Body of pancreas (tissue), 4 donors: Measurements from ENCODE around the gene SPTBN2. TPM values are rescaled to one million over a fixed set of nuclear protein-coding genes. Genes with fewer than 3 reads are reported as not detected.
A peak's percentile ranks its signal among the peaks of the same experiment; 100 is the strongest.
"Not testable (repeated sequence)": the region's sequence is repeated elsewhere in the genome, so short reads cannot be mapped to it uniquely, and the experiment has no call there.

Experiments used
- ATAC-seq: fragments of 150-250 bp; one replicate; pipeline ENCODE4 v1.9.1; 2016
- DNase-seq, 4 donors: peaks; one replicate each; pipeline ENCODE4 v3.0.0-alpha.2; 2019
- H3K27ac ChIP-seq, 4 donors: fragments of 200-600 bp; sonication (generic); 1 replicate in 3 of 4; 2 replicates in 1 of 4; pipeline versions ENCODE4 v1.5.1 to v1.6.1; 2016 to 2019; ENCODE audit warnings: mild to moderate bottlenecking in 1 of 4, mixed read lengths in 1 of 4, moderate library complexity in 1 of 4
- H3K27me3 ChIP-seq, 2 donors: fragments of 200-600 bp; sonication (generic); one replicate each; pipeline ENCODE4 v1.6.0; 2016; ENCODE audit warnings: mild to moderate bottlenecking in 1 of 2
- H3K36me3 ChIP-seq, 2 donors: fragments of 200-600 bp; sonication (generic); replicated peaks in 1 of 2; 2 replicates each; pipeline ENCODE4 v1.5.1; 2016; ENCODE audit warnings: low read depth in 2 of 2; ENCODE audit not compliant: insufficient read depth in 1 of 2
- H3K4me1 ChIP-seq: fragments of 200-600 bp; sonication (generic); one replicate; pipeline ENCODE4 v1.6.0; 2016
- H3K4me3 ChIP-seq, 2 donors: fragments of 200-600 bp; sonication (generic); 1 replicate in 1 of 2; 2 replicates in 1 of 2; pipeline ENCODE4 v1.5.1; 2016 to 2019
- H3K9me3 ChIP-seq, 3 donors: fragments of 200-600 bp; sonication (generic); 1 replicate in 2 of 3; 2 replicates in 1 of 3; pipeline ENCODE4 v1.5.1; 2016
- CTCF ChIP-seq, 7 experiments: fragments of 450-650 bp in 4 of 7; fragments of 200-600 bp in 3 of 7; sonication (generic) in 3 of 7; IDR thresholded peaks; one replicate each; pipeline ENCODE4 v1.5.1; 2016 to 2019; ENCODE audit warnings: antibody characterized with exemption in 7 of 7
- POLR2A ChIP-seq, 3 donors: fragments of 450-650 bp; IDR thresholded peaks; one replicate each; pipeline ENCODE4 v1.6.1; 2016; ENCODE audit warnings: antibody characterized with exemption in 3 of 3, mild to moderate bottlenecking in 2 of 3
- WGBS, 2 donors: methylation state at CpG; one replicate each; pipeline ENCODE4 v1.1.5; 2017; 5-methylcytosine and 5-hydroxymethylcytosine counted together
- intact Hi-C: fragments of 100-400 bp; cut with DNase I; formaldehyde crosslinking; loops from one replicate; pipeline ENCODE4 v1.15.1; 2023
- total RNA-seq, 2 donors: library from RNA; depleted of rRNA; stranded (reverse); fragments of >200 nt; gene quantifications; one replicate each; pipeline ENCODE4 v1.1.0, GENCODE V29; 2016

SPTBN2 gene
- total RNA-seq, 2 donors from 2014 or later = 40.0 to 52.1 TPM

GRCh38 chr11:66643745-66644437 is 85.1 kb downstream of the SPTBN2 start:
- H3K36me3 ChIP-seq = peaks cover 0 to 16% of the 10 kb centered on the region in 2 donors
- 68 to 72% methylated on average over 11 to 24 of the region's 24 CpGs for WGBS, 2 donors
- peaks cover 68% of the 10 kb centered on the region for H3K4me1 ChIP-seq
- no peaks in the 10 kb centered on the region for H3K9me3 ChIP-seq
- no peak overlapping the region for H3K4me3 ChIP-seq
- TF ChIP-seq CTCF (IDR thresholded peaks at IDR 0.05) = no peak
- H3K27me3 ChIP-seq = no peaks in the 10 kb centered on the region
- intact Hi-C loops = no loop called here
- no peak overlapping the region for H3K27ac ChIP-seq
- ATAC-seq (no peak), DNase-seq (no peak)

GRCh38 chr11:66641834-66642233 is 87.2 kb downstream of the SPTBN2 start:
- intact Hi-C loops = no loop called here
- DNase-seq (no peak), ATAC-seq (no peak)
- no peaks in the 10 kb centered on the region for H3K9me3 ChIP-seq
- no peak for TF ChIP-seq POLR2A (IDR thresholded peaks at IDR 0.05)
- no peak for TF ChIP-seq CTCF (IDR thresholded peaks at IDR 0.05)
- WGBS, 2 donors = 25 to 26% methylated on average over 3 of the region's 3 CpGs
- H3K4me1 ChIP-seq = peaks cover 79% of the 10 kb centered on the region
- no peaks in the 10 kb centered on the region for H3K27me3 ChIP-seq
- H3K36me3 ChIP-seq = peaks cover 0 to 10% of the 10 kb centered on the region in 2 donors
- H3K27ac ChIP-seq = no peak overlapping the region
- no peak overlapping the region for H3K4me3 ChIP-seq

GRCh38 chr11:66639814-66640340 is 89.1 kb downstream of the SPTBN2 start:
- H3K27ac ChIP-seq, intact Hi-C loops, DNase-seq, H3K9me3 ChIP-seq, ATAC-seq, H3K27me3 ChIP-seq, H3K36me3 ChIP-seq, H3K4me3 ChIP-seq: not testable (repeated sequence)
- H3K4me1 ChIP-seq = peaks cover 64% of the 10 kb centered on the region
- WGBS, 2 donors = 24 to 37% methylated on average over 10 of the region's 10 CpGs

- H3K36me3 ChIP-seq = no peaks in the 10 kb centered on the region
- no peaks in the 10 kb centered on the region for H3K9me3 ChIP-seq
- DNase-seq (peak in 1 of 4 donors; percentile 35), ATAC-seq (no peak)
- no peaks in the 10 kb centered on the region for H3K27me3 ChIP-seq
- WGBS, 2 donors = 2% methylated on average over 27 of the region's 27 CpGs
- H3K27ac ChIP-seq = peak overlapping the region; percentile 83 to 90 (median 86)
- TF ChIP-seq POLR2A (IDR thresholded peaks at IDR 0.05) (no peak), CTCF (IDR thresholded peaks at IDR 0.05) (no peak)
- intact Hi-C loops = no loop called here
- peak overlapping the region; percentile 31 to 76 for H3K4me3 ChIP-seq
- H3K4me1 ChIP-seq = peaks cover 58% of the 10 kb centered on the region
Measured at GRCh38 chr11:66639066-66639813, 89.8 kb downstream of the SPTBN2 start.
